GM19238 (cell line): Measurements from ENCODE around the gene STIM2.
"Not testable (repeated sequence)": the region's sequence is repeated elsewhere in the genome, so short reads cannot be mapped to it uniquely, and the experiment has no call there.

Source experiments
- DNase-seq: peaks from one replicate; pipeline ENCODE4 v3.0.0; 2011; ENCODE audit warnings: low spot score; ENCODE audit not compliant: insufficient read length

Gene STIM2

GRCh38 chr4:26867914-26868684 is 7.5 kb downstream of the STIM2 start:
- no peak for DNase-seq

GRCh38 chr4:26870576-26871262 is 10.1 kb downstream of the STIM2 start:
- no peak for DNase-seq

- no peak for DNase-seq
Observed at GRCh38 chr4:26871611-26872010, 11.0 kb downstream of the STIM2 start.

GRCh38 chr4:26873391-26874026 is 12.9 kb downstream of the STIM2 start:
- no peak for DNase-seq

GRCh38 chr4:26874110-26874509 is 13.5 kb downstream of the STIM2 start:
- DNase-seq: no peak

- DNase-seq: no peak
Observed at GRCh38 chr4:26877406-26877805, 16.8 kb downstream of the STIM2 start.

- no peak for DNase-seq
Observed at GRCh38 chr4:26877961-26878360, 17.3 kb downstream of the STIM2 start.

GRCh38 chr4:26878794-26879391 is 18.3 kb downstream of the STIM2 start:
- DNase-seq: no peak

GRCh38 chr4:26879805-26880204 is 19.2 kb downstream of the STIM2 start:
- DNase-seq: no peak

- no peak for DNase-seq
Observed at GRCh38 chr4:26884026-26884425, 23.4 kb downstream of the STIM2 start.

- DNase-seq: no peak
Observed at GRCh38 chr4:26884486-26884988, 23.9 kb downstream of the STIM2 start.

GRCh38 chr4:26885912-26886274 is 25.3 kb downstream of the STIM2 start:
- peak; percentile 10 for DNase-seq

GRCh38 chr4:26887143-26887542 is 26.5 kb downstream of the STIM2 start:
- DNase-seq: no peak

- no peak for DNase-seq
Observed at GRCh38 chr4:26887809-26888208, 27.2 kb downstream of the STIM2 start.

GRCh38 chr4:26889356-26889755 is 28.7 kb downstream of the STIM2 start:
- DNase-seq: no peak

- no peak for DNase-seq
Observed at GRCh38 chr4:26891054-26891453, 30.4 kb downstream of the STIM2 start.

- no peak for DNase-seq
Observed at GRCh38 chr4:26891867-26892266, 31.2 kb downstream of the STIM2 start.

- DNase-seq: no peak
Observed at GRCh38 chr4:26892480-26893150, 32.0 kb downstream of the STIM2 start.

- no peak for DNase-seq
Observed at GRCh38 chr4:26893491-26893890, 32.9 kb downstream of the STIM2 start.

- DNase-seq: not testable (repeated sequence)
Observed at GRCh38 chr4:26894881-26895280, 34.2 kb downstream of the STIM2 start.

GRCh38 chr4:26896636-26897035 is 36.0 kb downstream of the STIM2 start:
- DNase-seq: no peak
